Neuronal stem cell (in vitro differentiated cells): Measurements from ENCODE around the gene FAM32A. TPM values are rescaled to one million over a fixed set of nuclear protein-coding genes. Genes with fewer than 3 reads are reported as not detected.

Source experiments
- DNase-seq: peaks from one replicate; pipeline ENCODE4 v3.0.0-alpha.2; 2013; ENCODE audit warnings: low spot score
- H2AFZ ChIP-seq: one replicate; pipeline ENCODE4 v1.6.1; 2013; ENCODE audit warnings: mild to moderate bottlenecking, low read length, inconsistent platforms
- H2AK5ac ChIP-seq: 2 replicates; pipeline ENCODE4 v1.6.1; 2013; ENCODE audit warnings: low read depth, mild to moderate bottlenecking, inconsistent platforms, low read length, moderate library complexity, mixed read lengths
- H2BK120ac ChIP-seq: 2 replicates; pipeline ENCODE4 v1.6.1; 2013; ENCODE audit warnings: low read depth, mild to moderate bottlenecking, inconsistent platforms, low read length, moderate library complexity, mixed read lengths
- H2BK12ac ChIP-seq: one replicate; pipeline ENCODE4 v1.6.1; 2013; ENCODE audit warnings: low read length, inconsistent platforms
- H2BK15ac ChIP-seq: 2 replicates; pipeline ENCODE4 v1.6.1; 2013; ENCODE audit warnings: mild to moderate bottlenecking, low read length, inconsistent platforms, mixed read lengths
- H2BK5ac ChIP-seq: one replicate; pipeline ENCODE4 v1.6.1; 2013; ENCODE audit warnings: inconsistent platforms, mild to moderate bottlenecking, low read length, moderate library complexity
- H3K14ac ChIP-seq: one replicate; pipeline ENCODE4 v1.6.1; 2013; ENCODE audit warnings: low read length, inconsistent platforms
- H3K18ac ChIP-seq: 2 replicates; pipeline ENCODE4 v1.6.1; 2013; ENCODE audit warnings: low read length, inconsistent platforms
- H3K23ac ChIP-seq: 2 replicates; pipeline ENCODE4 v1.6.1; 2013; ENCODE audit warnings: low read depth, mild to moderate bottlenecking, mixed read lengths, low read length, inconsistent platforms; ENCODE audit not compliant: poor library complexity
- H3K27ac ChIP-seq: replicated peaks from 3 replicates; pipeline ENCODE4 v1.5.1; 2013; ENCODE audit warnings: low read length, inconsistent platforms
- H3K27me3 ChIP-seq, 3 experiments: 2 replicates each; pipeline ENCODE4 v1.6.1; 2013; ENCODE audit warnings: low read length in 3 of 3, mild to moderate bottlenecking in 2 of 3, inconsistent platforms in 1 of 3, low read depth in 1 of 3, mixed read lengths in 1 of 3, moderate library complexity in 1 of 3; ENCODE audit not compliant: control insufficient read depth in 3 of 3, insufficient read depth in 3 of 3
- H3K36me3 ChIP-seq, 2 donors: replicated peaks in 1 of 2; 2 replicates each; pipeline ENCODE4 v1.6.1; 2013; ENCODE audit warnings: low read length in 2 of 2; ENCODE audit not compliant: control insufficient read depth in 2 of 2, insufficient read depth in 2 of 2
- H3K4ac ChIP-seq: 2 replicates; pipeline ENCODE4 v1.6.1; 2013; ENCODE audit warnings: inconsistent platforms, mild to moderate bottlenecking, low read length, moderate library complexity
- H3K4me1 ChIP-seq, 2 donors: 1 replicate in 1 of 2; 2 replicates in 1 of 2; pipeline ENCODE4 v1.6.1; 2013; ENCODE audit warnings: low read length in 2 of 2, low read depth in 1 of 2; ENCODE audit not compliant: control insufficient read depth in 2 of 2, insufficient read depth in 1 of 2
- H3K4me2 ChIP-seq: one replicate; pipeline ENCODE4 v1.6.1; 2013; ENCODE audit warnings: mild to moderate bottlenecking, low read length, inconsistent platforms; ENCODE audit not compliant: insufficient read depth, poor library complexity, severe bottlenecking
- H3K4me3 ChIP-seq, 2 donors: 2 replicates each; pipeline ENCODE4 v1.5.1; 2013; ENCODE audit warnings: low read length in 2 of 2, mild to moderate bottlenecking in 2 of 2, inconsistent platforms in 1 of 2, moderate library complexity in 1 of 2
- H3K79me1 ChIP-seq: one replicate; pipeline ENCODE4 v1.6.1; 2013; ENCODE audit warnings: low read depth, mild to moderate bottlenecking, inconsistent platforms, low read length, moderate library complexity
- H3K9ac ChIP-seq: one replicate; pipeline ENCODE4 v1.6.1; 2013; ENCODE audit warnings: mild to moderate bottlenecking, low read depth, low read length, inconsistent platforms; ENCODE audit not compliant: poor library complexity
- H3K9me3 ChIP-seq, 2 donors: replicated peaks in 1 of 2; 2 replicates each; pipeline versions ENCODE3 to v1.6.1; 2013; ENCODE audit warnings: low read length in 2 of 2, mild to moderate bottlenecking in 2 of 2, inconsistent platforms in 1 of 2, low read depth in 1 of 2, mixed read lengths in 1 of 2, moderate library complexity in 1 of 2; ENCODE audit not compliant: control insufficient read depth in 2 of 2, insufficient read depth in 1 of 2
- H4K8ac ChIP-seq: one replicate; pipeline ENCODE4 v1.6.1; 2013; ENCODE audit warnings: low read depth, mild to moderate bottlenecking, inconsistent platforms, low read length, moderate library complexity
- H4K91ac ChIP-seq: one replicate; pipeline ENCODE4 v1.6.1; 2013; ENCODE audit warnings: low read length, low read depth, mild to moderate bottlenecking, inconsistent platforms; ENCODE audit not compliant: poor library complexity
- WGBS, 2 donors: extraction: QIAGEN DNeasy Blood & Tissue Kit; methylation state at CpG; one replicate each; pipeline ENCODE4 v1.1.7; 2013; ENCODE audit warnings: missing lambda C conversion rate in 2 of 2, mixed read lengths in 1 of 2; ENCODE audit not compliant: insufficient read length in 2 of 2, insufficient replicate concordance in 1 of 2; ENCODE audit errors: extremely low coverage in 2 of 2; 5-methylcytosine and 5-hydroxymethylcytosine counted together
- polyA plus RNA-seq, 2 experiments: library from polyadenylated mRNA; stranded (reverse); fragments of 200-250 nt; gene quantifications; one replicate each; pipeline ENCODE4 v1.2.3, GENCODE V29; 2013

FAM32A gene
- 87.0 TPM for polyA plus RNA-seq (2013, experiment 1 of 2)
- 83.2 TPM for polyA plus RNA-seq (2013, experiment 2 of 2)

DNA sequence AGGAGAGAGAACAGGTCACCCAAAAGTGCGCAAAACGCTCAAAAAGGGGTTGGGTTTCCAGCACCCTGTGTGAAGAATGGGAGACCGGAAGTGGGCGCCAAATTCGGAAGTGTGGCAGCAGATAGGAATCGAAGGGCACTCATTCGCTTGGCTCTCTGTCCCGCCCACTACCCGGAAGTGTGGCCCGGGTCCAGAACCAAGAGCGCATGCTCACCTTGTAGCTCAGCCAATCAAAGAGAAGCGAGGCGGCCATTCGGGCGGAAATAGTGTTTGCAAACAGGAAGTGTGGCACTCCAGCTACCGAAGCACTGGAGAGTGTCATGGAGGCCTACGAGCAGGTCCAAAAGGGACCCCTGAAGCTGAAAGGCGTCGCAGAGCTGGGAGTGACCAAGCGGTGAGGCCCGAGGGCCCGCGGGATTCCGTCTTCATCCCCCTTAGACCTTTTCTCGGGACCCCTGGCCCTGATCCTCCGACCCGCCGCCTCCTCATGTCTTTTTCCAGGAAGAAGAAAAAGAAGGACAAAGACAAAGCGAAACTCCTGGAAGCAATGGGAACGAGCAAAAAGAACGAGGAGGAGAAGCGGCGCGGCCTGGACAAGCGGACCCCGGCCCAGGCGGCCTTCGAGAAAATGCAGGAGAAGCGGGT, at the start of gene FAM32A:
Gene FAM32A (plus strand): TSS at position 288 of the 645 bp plus-strand sequence. CDS start 33 bp downstream, at position 321.
- Histone ChIP-seq H2AK5ac (peak within 1 kb of the TSS; percentile 6), H3K4ac (no peak within 1 kb of the TSS), H3K4me1 (no peaks in the 10 kb centered on the region), H3K23ac (no peak within 1 kb of the TSS), H2BK120ac (no peak within 1 kb of the TSS), H3K18ac (peak within 1 kb of the TSS; percentile 17), H3K4me3 (peak within 1 kb of the TSS; percentile 70 to 93), H3K9ac (peak within 1 kb of the TSS; percentile 34), H4K91ac (no peak within 1 kb of the TSS), H2BK5ac (no peak within 1 kb of the TSS), H3K14ac (no peak within 1 kb of the TSS), H3K27ac (peak within 1 kb of the TSS; percentile 43), H3K79me1 (peaks cover 6% of the 10 kb centered on the region), H3K9me3 (peaks cover 0 to 2% of the 10 kb centered on the region in 2 donors), H2AFZ (peak within 1 kb of the TSS; percentile 84), H3K4me2 (peak within 1 kb of the TSS; percentile 65), H2BK15ac (no peak within 1 kb of the TSS), H3K36me3 (peaks cover 21 to 36% of the 10 kb centered on the region in 2 donors), H4K8ac (peak within 1 kb of the TSS; percentile 52), H3K27me3 (no peaks in the 10 kb centered on the region), H2BK12ac (no peak within 1 kb of the TSS)
- WGBS, 2 donors, result no CpG with 5 or more reads among the region's 39 CpGs
- peak; percentile 97 for DNase-seq

DNA sequence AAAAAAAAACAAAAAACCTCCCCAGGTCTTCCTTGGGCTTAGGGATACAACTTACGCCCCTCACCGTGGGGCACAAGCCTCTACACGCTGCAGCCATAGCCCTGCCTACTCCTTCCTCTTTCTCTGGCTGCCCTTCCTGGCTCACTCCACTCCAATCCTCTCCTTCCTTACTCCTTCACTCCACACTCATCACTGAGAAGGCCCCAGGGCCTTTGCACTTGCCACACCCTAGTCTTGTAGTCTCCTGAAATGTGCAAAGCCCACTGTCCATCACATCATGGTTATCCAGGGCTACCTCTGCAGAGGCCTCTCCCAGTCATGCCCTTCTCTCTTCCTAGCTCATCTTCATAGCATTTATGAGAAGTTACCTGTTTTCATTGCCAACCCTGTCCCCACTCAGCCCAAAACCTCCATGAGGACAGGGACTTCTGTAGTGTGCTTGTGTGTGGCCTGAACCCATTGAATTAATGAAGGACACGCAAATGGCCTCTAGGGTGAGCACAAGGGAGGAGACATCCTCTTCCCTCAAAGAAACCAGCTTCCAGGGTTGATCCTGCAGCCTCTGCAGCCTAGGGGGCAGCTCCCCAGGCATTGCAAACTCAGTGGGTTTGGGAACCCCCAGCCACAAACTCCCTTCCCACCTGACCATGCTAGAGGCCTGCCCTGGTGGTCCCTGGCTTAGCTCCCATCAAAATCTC, 49.6 kb upstream of the FAM32A start:
- Histone ChIP-seq H2BK12ac (no peak overlapping the region), H3K9ac (no peak overlapping the region), H3K23ac (no peak overlapping the region), H3K4me2 (no peak overlapping the region), H3K4ac (no peak overlapping the region), H3K18ac (no peak overlapping the region), H2BK15ac (no peak overlapping the region), H3K14ac (no peak overlapping the region), H3K36me3 (peaks cover 27 to 41% of the 10 kb centered on the region in 2 donors), H2AK5ac (no peak overlapping the region), H4K8ac (no peak overlapping the region), H2AFZ (no peak overlapping the region), H2BK5ac (no peak overlapping the region), H2BK120ac (no peak overlapping the region), H3K4me1 (no peaks in the 10 kb centered on the region), H4K91ac (no peak overlapping the region), H3K27ac (no peak overlapping the region), H3K79me1 (no peaks in the 10 kb centered on the region), H3K27me3 (no peaks in the 10 kb centered on the region), H3K9me3 (peaks cover 0 to 3% of the 10 kb centered on the region in 2 donors), H3K4me3 (no peak overlapping the region)
- WGBS, 2 donors, result no CpG with 5 or more reads among the region's 4 CpGs
- no peak for DNase-seq

DNA sequence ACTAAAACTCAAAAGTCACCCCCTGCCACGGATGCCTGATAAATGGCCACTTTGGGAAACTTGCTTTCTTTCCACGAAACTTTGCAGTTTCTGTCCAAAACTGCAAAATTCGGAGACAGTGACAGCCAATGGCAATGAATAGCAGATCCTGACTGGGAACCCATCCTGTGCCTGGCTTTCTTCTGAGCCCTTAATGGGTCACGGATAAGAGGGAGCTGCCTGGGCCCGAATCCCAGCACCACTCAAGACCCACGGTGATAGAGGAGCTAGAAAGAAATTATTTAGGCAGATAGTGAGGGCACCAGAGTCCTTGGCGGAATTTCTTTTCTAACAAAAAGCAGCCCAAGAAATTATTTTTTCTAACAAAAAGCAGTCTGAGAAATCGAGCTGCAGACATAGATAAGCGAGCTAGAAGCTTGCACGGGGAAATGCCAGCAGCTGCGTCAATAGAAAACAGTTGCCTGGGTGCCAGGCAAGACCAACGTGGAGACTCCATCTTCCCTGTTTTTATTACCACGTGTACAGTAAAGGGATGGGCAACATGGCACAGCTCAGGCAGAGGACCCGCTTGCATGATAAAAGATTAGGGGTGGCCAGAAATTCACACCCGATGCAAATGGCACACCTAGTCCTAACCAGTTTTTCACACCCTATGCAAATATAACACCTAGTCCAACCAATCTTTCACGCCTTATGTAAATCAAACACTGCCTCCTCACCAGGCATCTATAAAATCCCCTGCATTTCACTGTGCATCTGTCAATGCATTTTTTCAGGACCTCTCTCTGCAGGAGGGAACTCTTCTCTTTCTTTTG, 48.8 kb upstream of the FAM32A start:
- no peak overlapping the region for H3K14ac ChIP-seq
- H2AFZ ChIP-seq, result no peak overlapping the region
- H3K4me1 ChIP-seq, result no peaks in the 10 kb centered on the region
- H2BK15ac ChIP-seq, result no peak overlapping the region
- H3K9ac ChIP-seq, result no peak overlapping the region
- peaks cover 26 to 34% of the 10 kb centered on the region in 2 donors for H3K36me3 ChIP-seq
- H3K9me3 ChIP-seq, result peaks cover 0 to 2% of the 10 kb centered on the region in 2 donors
- no peak overlapping the region for H2AK5ac ChIP-seq
- H3K4me3 ChIP-seq, result no peak overlapping the region
- no peak overlapping the region for H4K8ac ChIP-seq
- H3K79me1 ChIP-seq, result no peaks in the 10 kb centered on the region
- H4K91ac ChIP-seq, result no peak overlapping the region
- H3K27ac ChIP-seq, result no peak overlapping the region
- H2BK12ac ChIP-seq, result no peak overlapping the region
- no peaks in the 10 kb centered on the region for H3K27me3 ChIP-seq
- H3K4ac ChIP-seq, result no peak overlapping the region
- no peak overlapping the region for H3K23ac ChIP-seq
- H3K18ac ChIP-seq, result no peak overlapping the region
- H2BK120ac ChIP-seq, result no peak overlapping the region
- no peak for DNase-seq
- H2BK5ac ChIP-seq, result no peak overlapping the region
- no peak overlapping the region for H3K4me2 ChIP-seq
- no CpG with 5 or more reads among the region's 16 CpGs for WGBS, 2 donors

DNA sequence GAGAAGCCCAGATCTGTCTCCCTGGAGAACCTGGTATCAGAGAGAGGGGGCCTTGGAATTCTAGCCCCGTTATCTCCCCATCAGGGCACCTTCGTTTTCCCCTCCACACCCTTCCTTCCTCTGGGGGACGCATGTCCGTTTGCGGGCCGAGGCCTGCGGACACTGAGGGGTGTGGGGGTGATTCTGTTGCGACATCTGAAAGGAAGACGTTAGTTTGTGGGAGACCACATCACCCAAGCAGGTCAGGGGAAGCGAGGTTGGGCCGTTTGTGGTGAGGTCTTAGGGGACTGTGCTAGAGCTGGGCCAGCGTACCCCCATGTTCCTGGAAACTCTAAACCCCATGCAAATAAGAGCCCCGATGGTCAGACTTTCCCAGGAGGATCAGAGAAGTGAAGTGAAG, 45.5 kb upstream of the FAM32A start:
- Histone ChIP-seq H3K4me2 (no peak overlapping the region), H4K8ac (no peak overlapping the region), H3K79me1 (no peaks in the 10 kb centered on the region), H3K4me1 (no peaks in the 10 kb centered on the region), H2AFZ (no peak overlapping the region), H3K23ac (no peak overlapping the region), H3K4me3 (no peak overlapping the region), H3K27ac (no peak overlapping the region), H3K36me3 (no peaks in the 10 kb centered on the region), H2AK5ac (no peak overlapping the region), H2BK15ac (no peak overlapping the region), H4K91ac (no peak overlapping the region), H2BK120ac (no peak overlapping the region), H3K14ac (peak overlapping the region; percentile 82), H3K9ac (no peak overlapping the region), H3K27me3 (no peaks in the 10 kb centered on the region), H2BK5ac (no peak overlapping the region), H3K4ac (no peak overlapping the region), H3K9me3 (no peaks in the 10 kb centered on the region), H2BK12ac (no peak overlapping the region), H3K18ac (peak overlapping the region; percentile 28)
- no peak for DNase-seq
- WGBS, 2 donors, result no CpG with 5 or more reads among the region's 13 CpGs
